Hepatocyte (in vitro differentiated cells): ENCODE results near the gene PHYKPL. TPM values are rescaled to one million over a fixed set of nuclear protein-coding genes. Genes with fewer than 3 reads are reported as not detected.

Experiments used
- DNase-seq: peaks from one replicate; pipeline ENCODE4 v3.0.0-alpha.2; 2016; ENCODE audit warnings: low spot score
- H2AFZ ChIP-seq: fragments of 200-600 bp; sonication (generic); 2 replicates; pipeline ENCODE4 v1.6.0; 2016; ENCODE audit warnings: antibody characterized with exemption, mild to moderate bottlenecking
- H3K27ac ChIP-seq: fragments of 200-600 bp; sonication (generic); 2 replicates; pipeline ENCODE4 v1.5.1; 2016; ENCODE audit warnings: mild to moderate bottlenecking
- H3K27me3 ChIP-seq: fragments of 200-600 bp; sonication (generic); 2 replicates; pipeline ENCODE4 v1.6.1; 2016
- H3K36me3 ChIP-seq: fragments of 200-600 bp; sonication (generic); replicated peaks from 2 replicates; pipeline ENCODE4 v1.5.1; 2016; ENCODE audit warnings: low read depth; ENCODE audit not compliant: insufficient read depth
- H3K4me1 ChIP-seq: fragments of 200-600 bp; sonication (generic); 2 replicates; pipeline ENCODE4 v1.5.1; 2016; ENCODE audit warnings: mild to moderate bottlenecking, moderate library complexity; ENCODE audit not compliant: insufficient read depth
- H3K4me2 ChIP-seq: fragments of 200-600 bp; sonication (generic); 2 replicates; pipeline ENCODE4 v1.6.0; 2016
- H3K4me3 ChIP-seq: fragments of 200-600 bp; sonication (generic); 2 replicates; pipeline ENCODE4 v1.5.1; 2016; ENCODE audit warnings: mild to moderate bottlenecking
- H3K79me2 ChIP-seq: fragments of 200-600 bp; sonication (generic); 2 replicates; pipeline ENCODE4 v1.6.0; 2017; ENCODE audit warnings: mild to moderate bottlenecking
- H3K9me2 ChIP-seq: fragments of 200-600 bp; sonication (generic); replicated peaks from 2 replicates; pipeline ENCODE4 v1.6.0; 2017; ENCODE audit warnings: mild to moderate bottlenecking; ENCODE audit not compliant: insufficient read depth
- H3K9me3 ChIP-seq: fragments of 200-600 bp; sonication (generic); 2 replicates; pipeline ENCODE4 v1.5.1; 2016; ENCODE audit warnings: low read depth, mild to moderate bottlenecking
- H4K20me1 ChIP-seq: fragments of 200-600 bp; sonication (generic); 2 replicates; pipeline ENCODE4 v1.6.0; 2016; ENCODE audit warnings: mild to moderate bottlenecking; ENCODE audit not compliant: insufficient read depth, poor library complexity, severe bottlenecking
- CTCF ChIP-seq: fragments of 200-600 bp; sonication (generic); IDR thresholded peaks from 2 replicates; pipeline ENCODE4 v1.5.1; 2016; ENCODE audit warnings: antibody characterized with exemption, mild to moderate bottlenecking; ENCODE audit not compliant: poor library complexity
- EZH2 ChIP-seq: fragments of 200-600 bp; sonication (generic); IDR thresholded peaks from 2 replicates; pipeline ENCODE4 v1.6.1; 2016; ENCODE audit warnings: antibody characterized with exemption, mild to moderate bottlenecking, borderline replicate concordance
- EZH2phosphoT487 ChIP-seq: fragments of 200-600 bp; sonication (generic); IDR thresholded peaks from one replicate; pipeline ENCODE4 v1.6.1; 2018; ENCODE audit warnings: antibody characterized with exemption, mild to moderate bottlenecking, low read depth, moderate library complexity; ENCODE audit not compliant: unreplicated experiment, severe bottlenecking
- WGBS: methylation state at CpG from one replicate; pipeline ENCODE4 v1.1.6; 2016; ENCODE audit warnings: low lambda C conversion rate; ENCODE audit errors: missing lambda C conversion rate; 5-methylcytosine and 5-hydroxymethylcytosine counted together
- polyA plus RNA-seq: library from polyadenylated mRNA; unstranded; fragments of >200 nt; fragmentation: Nextera tagmentation; extraction: Ambion mirVana; gene quantifications from 2 replicates; pipeline ENCODE4 v1.2.1, GENCODE V29; 2016
- total RNA-seq: library from RNA; depleted of rRNA; stranded (reverse); fragments of >200 nt; gene quantifications from 2 replicates; pipeline ENCODE4 v1.2.3, GENCODE V29; 2014

PHYKPL gene
- total and polyA plus RNA-seq, 2 experiments from 2014 or later: 40.3 to 60.0 TPM

- no peak for DNase-seq
- Histone ChIP-seq H3K4me1 (no peaks in the 10 kb centered on the region), H3K27me3 (no peaks in the 10 kb centered on the region), H2AFZ (no peak overlapping the region), H3K4me3 (no peak overlapping the region), H3K9me2 (no peaks in the 10 kb centered on the region), H3K79me2 (no peaks in the 10 kb centered on the region), H3K27ac (no peak overlapping the region), H4K20me1 (no peaks in the 10 kb centered on the region), H3K36me3 (no peaks in the 10 kb centered on the region), H3K9me3 (no peaks in the 10 kb centered on the region), H3K4me2 (no peak overlapping the region)
- 96% methylated on average over 35 of the region's 38 CpGs for WGBS
- TF ChIP-seq EZH2phosphoT487 (no peak), EZH2 (no peak), CTCF (no peak)
These were observed 67.0 kb downstream of the PHYKPL start for GRCh38 chr5:178165581-178165980.

DNA sequence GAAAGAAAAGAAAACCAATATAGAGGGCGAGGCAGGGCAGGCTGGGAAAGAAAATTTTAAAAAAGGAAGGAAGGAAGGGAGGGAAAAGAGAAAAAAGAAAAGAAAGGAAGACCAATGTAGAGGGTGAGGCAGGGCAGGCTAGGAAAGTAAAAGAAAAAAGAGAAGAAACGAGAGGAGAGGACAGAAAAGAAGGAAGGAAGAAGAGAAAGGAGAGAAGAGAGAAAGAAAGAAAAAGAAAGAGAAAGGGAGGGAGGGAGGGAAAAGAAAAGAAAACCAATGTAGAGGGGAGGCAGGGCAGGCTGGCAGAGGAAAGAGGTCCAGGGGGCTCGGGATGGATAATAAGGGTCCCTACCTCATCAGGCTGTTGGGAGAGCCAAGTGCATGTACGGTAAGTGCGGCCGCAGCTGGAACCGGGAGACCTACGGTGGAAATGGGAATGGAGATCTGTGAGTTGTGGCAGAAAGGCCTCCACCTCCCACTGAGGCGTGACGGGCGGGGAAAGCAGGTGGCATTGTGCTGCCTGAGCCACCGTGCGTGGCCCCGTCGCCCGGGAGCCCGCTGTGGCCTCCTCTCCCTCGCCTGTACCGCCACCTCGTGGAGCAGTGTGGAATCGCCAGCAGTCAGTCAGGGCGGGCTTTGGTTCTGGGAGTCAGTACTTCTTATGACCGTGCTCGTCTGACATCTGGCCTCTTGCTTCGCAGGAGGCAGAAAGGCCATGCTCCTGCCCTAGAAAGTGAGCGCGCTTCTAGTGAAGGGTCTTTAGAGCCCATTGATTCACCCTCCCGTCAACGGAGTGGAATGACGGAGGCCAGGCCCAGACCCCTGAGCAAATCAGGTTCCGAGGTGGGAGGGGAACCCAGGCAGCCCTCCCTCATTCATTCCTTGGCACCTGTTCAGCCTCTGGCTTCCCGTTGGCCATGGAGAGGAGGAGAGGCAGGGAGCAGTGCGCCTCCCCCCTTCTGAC is 68.5 kb downstream of the PHYKPL start:
- H3K9me2 ChIP-seq: no peaks in the 10 kb centered on the region
- WGBS: 13% methylated on average over 32 of the region's 33 CpGs
- H3K4me2 ChIP-seq: peak overlapping the region; percentile 81
- no peaks in the 10 kb centered on the region for H3K79me2 ChIP-seq
- no peak overlapping the region for H3K27ac ChIP-seq
- H3K36me3 ChIP-seq: no peaks in the 10 kb centered on the region
- no peaks in the 10 kb centered on the region for H4K20me1 ChIP-seq
- TF ChIP-seq EZH2phosphoT487: no peak
- no peak for TF ChIP-seq EZH2
- peak; percentile 99 for TF ChIP-seq CTCF
- peak overlapping the region; percentile 47 for H2AFZ ChIP-seq
- H3K27me3 ChIP-seq: no peaks in the 10 kb centered on the region
- H3K9me3 ChIP-seq: no peaks in the 10 kb centered on the region
- no peaks in the 10 kb centered on the region for H3K4me1 ChIP-seq
- no peak overlapping the region for H3K4me3 ChIP-seq
- peak; percentile 89 for DNase-seq

DNA sequence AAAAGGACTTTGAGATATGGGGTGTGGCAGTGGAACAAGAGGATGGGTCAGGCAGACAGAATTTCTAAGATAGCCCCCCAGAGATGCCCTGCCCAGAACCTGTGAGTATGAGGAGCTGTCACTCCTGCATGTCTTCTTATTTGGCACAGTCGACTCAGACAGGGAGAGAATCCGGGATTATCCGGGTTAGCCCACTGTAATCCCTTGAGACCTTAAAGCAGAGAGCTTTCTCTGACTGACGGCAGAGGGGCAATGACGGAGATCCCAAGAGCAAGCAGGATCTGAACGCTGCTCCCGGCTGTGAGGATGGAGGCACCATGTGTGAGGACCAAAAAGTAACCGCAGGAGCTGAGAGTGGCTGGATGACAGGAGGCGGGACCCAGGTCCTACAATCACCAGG is 70.1 kb downstream of the PHYKPL start:
- WGBS: 77% methylated on average over 9 of the region's 9 CpGs
- H4K20me1 ChIP-seq: no peaks in the 10 kb centered on the region
- H2AFZ ChIP-seq: no peak overlapping the region
- H3K9me2 ChIP-seq: no peaks in the 10 kb centered on the region
- no peaks in the 10 kb centered on the region for H3K27me3 ChIP-seq
- no peak overlapping the region for H3K27ac ChIP-seq
- H3K36me3 ChIP-seq: no peaks in the 10 kb centered on the region
- no peak overlapping the region for H3K4me2 ChIP-seq
- no peaks in the 10 kb centered on the region for H3K79me2 ChIP-seq
- TF ChIP-seq CTCF: no peak
- no peak for TF ChIP-seq EZH2
- no peak for TF ChIP-seq EZH2phosphoT487
- no peak overlapping the region for H3K4me3 ChIP-seq
- no peaks in the 10 kb centered on the region for H3K4me1 ChIP-seq
- no peaks in the 10 kb centered on the region for H3K9me3 ChIP-seq
- DNase-seq: no peak
